MCF 10A (cell line): ENCODE results near the gene UBXN4. TPM values are rescaled to one million over a fixed set of nuclear protein-coding genes. Genes with fewer than 3 reads are reported as not detected.

Experiments used
- BruUV-seq: library from RNA; stranded (reverse); fragments of 400-500 nt; replicated peaks from 2 replicates; lab custom pipeline; 2021; lab: Mats Ljungman, UMichigan
- CTCF ChIA-PET: fragments of 300-600 bp; sonication (Branson Sonifier 250); formaldehyde crosslinking; extraction: SDS; loops from one replicate; lab custom pipeline; 2021; ENCODE audit warnings: antibody characterized with exemption, inconsistent platforms; lab: Yijun Ruan, JAX
- POLR2A ChIA-PET: fragments of 300-600, 350-650 bp; sonication (Branson Sonifier 250); formaldehyde crosslinking; extraction: SDS; loops from one replicate; lab custom pipeline; 2020; ENCODE audit warnings: antibody characterized with exemption, inconsistent platforms; lab: Yijun Ruan, JAX
- DNase-seq: peaks from one replicate; pipeline ENCODE4 v3.0.0-alpha.2; 2018; ENCODE audit not compliant: unreplicated experiment
- H3K27ac Mint-ChIP-seq: one replicate; pipeline ENCODE4 v1.8.0; 2022; ENCODE audit warnings: mild to moderate bottlenecking, low read depth, mixed read lengths; ENCODE audit not compliant: unreplicated experiment
- H3K27me3 Mint-ChIP-seq: one replicate; pipeline ENCODE4 v1.8.0; 2022; ENCODE audit warnings: mixed read lengths; ENCODE audit not compliant: insufficient read depth, unreplicated experiment
- H3K36me3 Mint-ChIP-seq: one replicate; pipeline ENCODE4 v1.8.0; 2022; ENCODE audit warnings: mild to moderate bottlenecking, moderate library complexity, mixed read lengths; ENCODE audit not compliant: insufficient read depth, unreplicated experiment
- H3K4me1 Mint-ChIP-seq: one replicate; pipeline ENCODE4 v1.8.0; 2022; ENCODE audit warnings: mixed read lengths; ENCODE audit not compliant: insufficient read depth, unreplicated experiment
- H3K4me3 Mint-ChIP-seq: one replicate; pipeline ENCODE4 v1.8.0; 2022; ENCODE audit warnings: mild to moderate bottlenecking, moderate library complexity, mixed read lengths; ENCODE audit not compliant: unreplicated experiment
- H3K9me3 Mint-ChIP-seq: one replicate; pipeline ENCODE4 v1.8.0; 2022; ENCODE audit warnings: mixed read lengths; ENCODE audit not compliant: unreplicated experiment
- CTCF ChIP-seq: fragments of 200-600 bp; IDR thresholded peaks from one replicate; pipeline ENCODE4 v1.8.0; 2022; ENCODE audit warnings: antibody characterized with exemption, mild to moderate bottlenecking; ENCODE audit not compliant: unreplicated experiment
- intact Hi-C: fragments of 100-400 bp; cut with micrococcal nuclease; formaldehyde crosslinking; loops from 2 replicates; pipeline ENCODE4 v1.14.1; 2022
- total RNA-seq: library from RNA; stranded (reverse); gene quantifications from 2 replicates; pipeline ENCODE4 v1.2.3, GENCODE V29; 2022

Gene UBXN4
- total RNA-seq, 1 experiment from 2014 or later: 79.0 TPM

- DNase-seq: no peak
- Mint-ChIP-seq H3K4me1 (no peaks in the 10 kb centered on the region), H3K36me3 (no peaks in the 10 kb centered on the region), H3K27ac (no peak overlapping the region), H3K9me3 (no peaks in the 10 kb centered on the region), H3K4me3 (no peak overlapping the region), H3K27me3 (no peaks in the 10 kb centered on the region)
- BruUV-seq: no TSS peak
- intact Hi-C loops: no loop called here
- no peak for TF ChIP-seq CTCF
- ChIA-PET CTCF (interaction anchor here (1.3 kb wide), 1 partner anchor 27 kb away, joined by 4 read pairs; no protein-coding TSS in a partner anchor), POLR2A (no interaction called here)
Measured at GRCh38 chr2:135825131-135825530, 83.5 kb downstream of the UBXN4 start.

DNA sequence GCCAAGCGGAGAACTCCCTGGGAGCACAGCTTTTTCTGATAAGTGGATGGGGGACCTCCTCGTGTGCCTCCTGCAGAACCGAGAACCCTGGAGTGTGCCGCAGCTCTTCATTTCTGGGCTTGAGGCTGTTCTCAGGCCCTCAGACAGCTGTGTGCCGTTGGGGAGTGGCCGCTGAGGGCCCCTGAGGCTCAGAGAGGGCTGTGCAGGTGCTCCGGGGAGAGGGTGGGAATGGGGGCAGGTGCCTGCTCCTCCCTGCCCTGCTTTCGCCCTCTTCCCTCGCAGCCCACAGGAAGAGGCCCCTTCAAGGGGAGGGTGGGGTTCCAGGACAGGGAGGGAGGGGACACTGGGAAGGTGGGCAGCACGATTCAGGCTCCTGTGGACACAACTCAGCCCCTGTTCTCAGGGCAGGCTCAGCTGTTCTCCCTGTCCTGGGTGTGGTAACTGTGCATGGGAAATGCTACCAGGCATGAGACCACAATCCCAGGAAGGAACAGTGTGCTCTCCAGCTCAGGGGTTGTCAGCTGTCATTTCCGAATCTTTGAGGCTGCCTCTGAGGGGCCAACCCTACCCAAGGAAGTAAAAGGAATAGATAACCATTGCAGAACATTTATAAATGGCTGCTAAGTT lies 84.0 kb downstream of the UBXN4 start:
- CTCF ChIA-PET: interaction anchor here (1.3 kb wide), 1 partner anchor 28 kb away, joined by 4 read pairs; no protein-coding TSS in a partner anchor
- H3K4me1 Mint-ChIP-seq: no peaks in the 10 kb centered on the region
- H3K27ac Mint-ChIP-seq: no peak overlapping the region
- H3K4me3 Mint-ChIP-seq: no peak overlapping the region
- intact Hi-C loops: no loop called here
- POLR2A ChIA-PET: no interaction called here
- no peak for DNase-seq
- no peaks in the 10 kb centered on the region for H3K36me3 Mint-ChIP-seq
- BruUV-seq: no TSS peak
- no peak for TF ChIP-seq CTCF
- H3K9me3 Mint-ChIP-seq: no peaks in the 10 kb centered on the region
- no peaks in the 10 kb centered on the region for H3K27me3 Mint-ChIP-seq

- POLR2A ChIA-PET: no interaction called here
Measured at GRCh38 chr2:135826544-135826943, 84.9 kb downstream of the UBXN4 start.

More at GRCh38 chr2:135826544-135826943, 84.9 kb downstream of the UBXN4 start:
- no peaks in the 10 kb centered on the region for H3K36me3 Mint-ChIP-seq
- no peak overlapping the region for H3K27ac Mint-ChIP-seq
- CTCF ChIA-PET: interaction anchor here (0.8 kb wide), 1 partner anchor 27 kb away, joined by 3 read pairs; no protein-coding TSS in a partner anchor
- H3K9me3 Mint-ChIP-seq: no peaks in the 10 kb centered on the region
- intact Hi-C loops: no loop called here
- DNase-seq: no peak
- H3K4me1 Mint-ChIP-seq: no peaks in the 10 kb centered on the region
- BruUV-seq: no TSS peak
- H3K4me3 Mint-ChIP-seq: no peak overlapping the region
- no peaks in the 10 kb centered on the region for H3K27me3 Mint-ChIP-seq
- no peak for TF ChIP-seq CTCF
